ENCODE data around the gene ATOH8.

Gene ATOH8

GRCh38 chr2:85718885-85719492, 34.8 kb upstream of the ATOH8 start:
- ATAC-seq = no peak

DNA sequence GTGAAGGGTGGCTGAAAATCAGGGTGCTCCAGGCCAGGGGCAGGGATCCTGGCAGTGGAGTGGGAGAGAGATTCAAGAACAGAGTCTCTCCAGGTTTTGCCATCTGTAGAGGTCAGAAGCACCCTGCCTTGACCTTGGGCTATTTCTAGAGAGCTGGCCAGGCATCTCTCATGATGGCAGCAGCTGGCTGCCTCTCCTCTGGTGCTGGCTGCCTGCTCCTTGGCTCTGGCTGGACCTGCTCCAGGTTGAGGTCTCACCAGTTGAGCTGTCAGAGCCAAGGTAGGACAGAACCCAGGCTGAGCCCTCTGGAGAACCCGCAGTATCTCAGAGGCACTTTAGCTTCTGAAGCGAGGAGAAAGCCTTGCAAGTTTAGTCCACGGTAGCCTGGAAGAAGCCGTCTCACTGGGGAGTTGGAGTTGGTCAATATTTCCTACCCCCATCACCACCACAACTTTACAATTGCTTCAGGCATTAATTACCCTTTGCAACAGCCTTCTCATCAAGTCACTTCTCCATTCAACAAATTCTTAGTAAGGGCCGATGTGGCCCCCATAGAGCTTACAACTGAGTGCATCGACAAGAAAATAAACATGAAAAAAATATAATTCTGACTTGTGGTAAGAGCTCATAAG, 34.1 kb upstream of the ATOH8 start:
- DNase-seq = no peak
- ATAC-seq = no peak

More at GRCh38 chr2:85718885-85719492, 34.8 kb upstream of the ATOH8 start:
- no peak for DNase-seq

DNA sequence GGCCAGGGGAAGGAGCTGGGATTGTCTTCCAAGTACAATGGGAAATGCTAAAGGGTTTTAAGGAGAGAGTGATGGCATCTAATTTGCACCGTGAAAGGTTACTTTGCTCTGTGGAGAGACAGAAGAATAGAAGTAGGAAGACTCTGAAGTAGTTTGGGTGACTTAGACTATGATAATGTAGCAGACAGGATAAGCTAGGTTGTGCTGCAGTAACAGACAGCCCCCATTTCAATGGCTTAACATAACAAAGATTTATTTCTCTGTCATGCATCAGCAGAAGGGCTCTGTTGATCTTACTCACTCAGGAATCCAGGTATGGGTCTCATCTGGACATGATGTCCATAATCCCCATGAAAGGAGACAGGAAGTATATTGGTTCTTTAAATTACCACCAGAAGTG, 33.3 kb upstream of the ATOH8 start:
- DNase-seq = no peak
- ATAC-seq = no peak

DNA sequence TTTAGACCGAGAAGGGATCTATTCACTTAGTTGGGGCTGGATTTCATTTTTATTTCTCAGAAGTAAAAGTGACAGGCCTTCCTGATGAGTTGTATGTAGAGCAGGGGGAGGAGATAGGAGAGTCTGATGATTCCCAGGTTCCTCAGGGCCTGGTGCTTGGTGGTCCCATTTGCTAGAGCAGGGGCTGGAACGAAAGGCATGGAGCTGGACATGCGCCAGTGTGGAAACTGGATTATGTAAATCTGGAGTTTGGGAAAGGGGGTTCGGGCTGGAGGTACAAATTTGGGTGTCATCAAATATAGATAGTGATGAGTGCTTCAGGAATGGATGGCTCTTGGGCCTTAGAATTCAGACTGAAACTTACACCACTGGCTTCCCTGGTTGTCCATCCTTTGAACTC, 32.1 kb upstream of the ATOH8 start:
- DNase-seq (no peak), ATAC-seq (no peak)

DNA sequence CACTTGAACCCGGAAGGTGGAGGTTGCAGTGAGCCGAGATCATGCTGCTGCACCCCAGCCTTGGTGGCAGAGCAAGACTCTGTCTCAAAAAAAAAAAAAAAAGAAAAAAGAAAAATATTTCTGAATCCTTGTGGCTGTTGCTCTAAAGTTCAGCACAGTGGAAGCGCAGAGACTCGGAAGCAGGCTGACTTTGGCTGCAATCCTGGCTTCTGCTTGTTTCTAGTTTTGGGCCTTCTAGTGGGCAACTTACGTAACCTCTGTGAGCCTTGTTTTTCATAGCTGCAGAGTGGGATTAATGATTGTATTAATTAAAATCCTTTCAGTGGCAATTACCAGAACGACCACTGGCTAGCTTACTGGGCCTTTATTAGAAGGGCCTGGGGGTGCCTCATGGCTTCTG, 31.3 kb upstream of the ATOH8 start:
- ATAC-seq = no peak
- no peak for DNase-seq

DNA sequence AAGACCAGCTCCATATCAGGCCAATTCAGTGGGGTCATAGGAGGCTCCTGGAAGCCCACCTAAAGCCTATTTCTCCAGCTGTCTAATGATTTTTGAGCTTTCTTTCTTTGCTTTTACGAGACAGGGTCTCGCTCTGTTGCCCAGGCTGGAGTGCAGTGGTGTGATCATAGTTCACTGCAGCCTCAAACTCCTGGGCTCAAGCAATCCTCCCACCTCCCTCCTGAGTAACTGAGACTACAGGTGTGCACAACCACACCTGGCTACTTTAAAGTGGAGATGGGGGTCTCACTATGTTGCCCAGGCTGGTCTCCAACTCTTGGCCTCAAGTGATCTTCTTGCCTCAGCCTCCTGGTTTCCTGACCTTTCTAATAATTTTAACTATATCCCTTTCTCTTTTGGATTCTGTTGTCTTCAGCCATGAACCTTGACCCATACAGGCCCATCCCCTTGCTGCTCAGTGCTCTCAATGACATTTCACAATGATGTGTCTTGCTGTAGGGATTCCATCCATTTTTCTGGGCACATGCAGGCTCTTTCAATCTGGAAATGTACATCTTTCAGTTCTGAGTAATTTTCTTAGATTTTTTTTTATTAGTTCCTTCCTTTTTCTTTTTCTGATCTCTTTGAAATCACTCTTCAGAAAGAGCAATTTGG, 30.0 kb upstream of the ATOH8 start:
- DNase-seq (no peak), ATAC-seq (no peak)

- DNase-seq = no peak
- ATAC-seq = no peak
Observed at GRCh38 chr2:85724731-85725181, 29.0 kb upstream of the ATOH8 start.

GRCh38 chr2:85725451-85725850, 28.3 kb upstream of the ATOH8 start:
- DNase-seq (no peak), ATAC-seq (no peak)

- DNase-seq (no peak), ATAC-seq (no peak)
Observed at GRCh38 chr2:85727798-85728197, 26.0 kb upstream of the ATOH8 start.

DNA sequence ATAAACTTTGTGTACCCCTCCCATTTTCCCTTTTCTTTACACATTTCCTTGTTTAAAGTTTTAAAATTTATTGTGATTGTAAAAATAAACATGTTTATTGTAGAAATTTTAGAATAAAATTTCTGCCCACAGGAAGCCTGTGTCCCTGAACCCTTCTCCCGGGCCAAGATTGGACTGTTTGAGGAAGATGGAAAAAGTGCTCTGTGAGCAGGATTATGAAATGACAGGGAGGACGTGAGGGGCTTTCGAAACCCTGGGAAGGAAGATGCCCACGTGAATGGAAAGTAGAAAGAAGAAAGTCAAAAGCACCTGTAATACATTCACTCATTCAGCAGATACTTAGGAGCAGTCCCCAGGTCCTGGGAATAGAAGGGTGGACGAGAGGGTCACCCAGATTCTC, 25.4 kb upstream of the ATOH8 start:
- ATAC-seq = no peak
- DNase-seq = no peak

DNA sequence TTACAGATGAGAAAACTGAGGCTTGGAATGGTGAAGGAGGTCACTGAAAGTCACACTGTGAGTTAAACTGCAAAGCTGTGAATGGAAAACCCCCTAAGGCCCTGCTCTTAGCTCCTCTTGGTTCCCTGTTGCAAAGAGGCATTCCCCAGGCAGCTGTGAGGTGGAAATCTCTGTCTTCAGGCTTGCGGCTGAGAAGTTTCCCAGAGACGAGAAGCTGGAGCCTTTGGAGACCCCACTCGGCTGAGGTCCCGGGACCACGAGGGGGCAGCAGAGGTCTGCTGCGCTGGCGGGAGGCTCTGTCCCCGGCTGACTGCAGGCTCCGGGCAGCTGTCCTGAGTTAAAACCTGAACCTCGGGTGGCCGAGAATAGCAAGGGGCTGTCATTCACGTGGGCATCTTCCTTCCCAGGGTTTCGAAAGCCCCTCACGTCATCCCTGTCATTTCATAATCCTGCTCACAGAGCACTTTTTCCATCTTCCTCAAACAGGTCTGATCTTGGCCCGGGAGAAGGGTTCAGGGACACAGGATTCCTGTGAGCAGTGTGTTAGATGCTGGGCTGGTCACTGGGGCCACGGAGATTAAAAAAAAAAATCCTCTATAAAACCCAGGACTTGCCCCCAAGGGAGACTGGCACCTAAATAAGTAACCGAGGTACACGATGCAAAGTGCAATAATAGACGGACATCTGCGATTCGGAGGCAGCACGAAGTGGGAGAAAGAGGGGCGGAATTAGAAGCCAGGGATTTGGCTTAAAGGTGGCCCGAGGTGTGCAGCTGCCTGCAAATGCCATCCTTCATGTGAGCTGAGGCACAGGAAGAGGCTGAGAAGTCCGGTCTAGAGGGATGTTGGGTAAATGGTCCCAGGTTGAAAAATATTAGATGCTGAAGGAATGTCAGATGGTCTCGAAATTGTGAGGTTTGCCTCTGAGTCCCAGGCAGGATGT, 24.6 kb upstream of the ATOH8 start:
- peak; percentile 81 for ATAC-seq
- peak; percentile 88 for DNase-seq

DNA sequence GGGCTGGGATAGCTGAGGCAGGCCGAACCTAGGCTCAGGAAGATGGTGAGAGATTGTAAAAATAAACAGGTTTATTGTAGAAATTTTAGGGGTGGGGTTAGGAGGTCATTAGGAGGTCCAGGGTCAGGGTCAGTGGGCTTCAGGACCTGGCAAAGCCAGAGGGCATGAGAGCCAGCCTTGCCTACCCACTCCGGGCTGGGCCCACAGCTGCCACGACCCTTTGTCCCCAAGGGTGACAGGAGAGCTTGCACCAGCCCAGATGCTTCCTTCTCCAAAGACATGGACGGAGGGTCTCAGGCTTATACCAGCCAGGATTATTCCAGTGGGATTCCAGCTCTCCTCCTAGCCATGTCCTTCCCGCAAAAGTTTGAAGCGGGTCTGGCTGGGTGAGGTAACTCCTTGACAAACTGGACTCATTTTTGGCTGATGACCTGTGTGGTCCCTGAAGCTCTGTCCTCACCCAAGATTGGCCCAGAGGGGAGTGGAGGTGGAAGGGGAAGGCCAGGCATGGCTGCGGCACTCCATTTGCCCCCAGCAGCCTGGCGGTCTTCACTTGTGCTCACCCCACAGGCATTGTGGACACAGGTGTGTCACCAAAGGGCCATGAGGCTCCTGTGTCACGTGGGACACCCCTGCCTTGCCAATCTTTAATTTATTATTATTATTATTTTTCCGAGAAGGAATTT, 23.8 kb upstream of the ATOH8 start:
- DNase-seq = no peak
- ATAC-seq = no peak

GRCh38 chr2:85730686-85731230, 23.0 kb upstream of the ATOH8 start:
- no peak for DNase-seq
- ATAC-seq = no peak

- no peak for ATAC-seq
- DNase-seq = no peak
Observed at GRCh38 chr2:85731606-85732005, 22.2 kb upstream of the ATOH8 start.

DNA sequence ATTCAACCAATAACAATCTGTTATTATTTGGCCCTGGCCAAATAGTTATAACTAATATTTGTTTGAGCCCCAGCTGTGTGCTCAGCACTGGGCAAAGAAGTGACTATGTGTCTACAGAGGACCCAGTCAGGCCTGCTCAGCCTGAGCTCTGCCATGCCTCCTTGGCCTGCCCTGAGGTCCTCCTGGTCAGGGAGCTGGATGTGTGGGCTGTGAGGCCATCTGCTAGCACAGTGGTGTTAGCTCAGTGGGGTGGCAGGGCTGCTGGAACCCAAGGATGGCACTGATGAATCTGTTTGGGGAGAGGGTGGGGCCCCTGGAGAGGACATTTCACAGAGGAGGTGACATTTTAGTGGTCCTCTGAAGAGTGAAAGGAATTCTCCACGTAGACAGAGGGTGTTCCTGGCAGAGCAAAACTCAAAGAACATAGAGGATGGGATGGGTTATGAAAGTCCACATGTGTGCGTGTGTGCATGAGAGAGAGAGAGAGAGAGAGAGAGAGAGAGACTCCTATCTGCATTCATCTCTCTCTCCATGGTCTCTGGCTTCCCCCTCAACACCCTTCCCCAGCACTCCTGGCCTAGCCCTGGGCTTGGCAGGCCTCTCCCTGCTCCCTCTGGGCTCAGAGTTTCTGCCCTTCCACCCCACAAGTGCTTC, 21.2 kb upstream of the ATOH8 start:
- no peak for DNase-seq
- no peak for ATAC-seq

DNA sequence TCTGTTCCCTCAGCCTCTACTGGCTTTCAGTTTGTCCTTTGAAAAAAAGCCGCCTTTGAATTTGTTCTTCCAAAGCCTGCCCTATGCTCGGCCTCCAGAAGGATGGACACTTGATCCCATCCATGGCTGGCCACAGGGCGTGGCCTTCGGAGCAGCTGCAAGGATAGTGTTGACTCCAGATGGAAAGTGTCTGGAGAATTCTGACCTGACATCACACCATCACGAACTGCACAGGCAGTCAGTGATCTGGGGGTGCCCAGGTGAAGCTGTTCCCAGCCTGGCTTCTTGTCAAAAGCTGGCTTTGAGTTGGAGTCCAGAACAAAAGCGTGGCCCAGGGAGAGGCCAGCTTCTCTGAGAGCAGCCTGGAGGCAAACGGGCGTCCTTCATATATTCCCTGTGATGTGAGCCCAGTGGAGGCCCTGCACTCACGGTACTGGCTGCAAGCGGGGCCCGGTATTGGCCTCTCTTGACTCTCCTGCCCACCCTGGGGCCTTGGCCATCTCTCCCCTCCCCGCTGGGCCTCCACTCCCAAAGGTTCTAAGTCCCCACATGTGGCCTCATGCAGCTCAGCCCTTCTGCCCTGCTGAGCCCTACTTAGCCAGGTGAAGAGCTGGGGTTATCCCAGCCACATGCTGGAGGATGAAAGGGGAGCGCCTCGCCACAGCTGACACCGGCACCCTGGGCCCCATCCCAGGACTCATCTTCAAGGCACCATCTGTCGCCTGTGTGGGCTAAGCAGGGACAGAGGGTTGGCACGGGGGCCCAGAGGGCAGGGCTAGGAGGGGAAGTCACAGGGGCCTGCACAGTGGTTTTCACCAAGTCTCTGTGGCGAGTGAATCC, 20.4 kb upstream of the ATOH8 start:
- ATAC-seq = no peak

DNA sequence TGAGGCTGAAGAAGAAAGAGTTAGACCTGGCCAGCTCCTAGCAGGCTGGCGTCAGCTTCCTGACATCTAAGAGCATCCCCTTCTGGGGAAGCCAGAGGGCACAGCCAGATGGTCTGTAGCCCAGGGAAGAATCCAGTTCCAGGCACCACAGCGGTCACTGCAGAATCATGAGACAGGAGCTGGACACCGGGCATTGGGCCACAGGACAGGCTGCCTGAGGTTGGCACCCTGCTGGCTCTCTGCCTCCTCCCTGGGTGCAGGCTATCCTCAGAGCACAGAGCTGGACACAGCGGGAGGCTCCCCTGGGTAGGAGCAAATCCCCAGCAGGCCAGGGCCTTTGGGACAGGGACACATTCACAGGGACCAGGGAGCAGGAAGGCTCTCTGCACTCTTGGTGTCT, 19.8 kb upstream of the ATOH8 start:
- ATAC-seq (no peak), DNase-seq (no peak)

More for the DNA sequence above, 20.4 kb upstream of the ATOH8 start:
- no peak for DNase-seq

- no peak for ATAC-seq
- no peak for DNase-seq
Observed at GRCh38 chr2:85734942-85735608, 18.7 kb upstream of the ATOH8 start.

GRCh38 chr2:85735691-85736090, 18.1 kb upstream of the ATOH8 start:
- DNase-seq = no peak
- no peak for ATAC-seq
